Thymus (tissue), 11 donors: ENCODE results near the gene NADK. TPM values are rescaled to one million over a fixed set of nuclear protein-coding genes. Genes with fewer than 3 reads are reported as not detected.

Experiments used
- DNase-seq, 9 donors: peaks; one replicate each; pipeline ENCODE4 v3.0.0-alpha.2; 2013; ENCODE audit warnings: low spot score in 9 of 9, low read depth in 6 of 9, missing footprints in 1 of 9
- H3K27ac ChIP-seq, 2 donors: one replicate each; pipeline ENCODE4 v1.5.1; 2013; ENCODE audit warnings: control low read depth in 1 of 2, low read depth in 1 of 2, low read length in 1 of 2, mild to moderate bottlenecking in 1 of 2, moderate library complexity in 1 of 2
- H3K27me3 ChIP-seq, 2 donors: one replicate each; pipeline ENCODE4 v1.5.1; 2013; ENCODE audit warnings: low read length in 1 of 2; ENCODE audit not compliant: control insufficient read depth in 2 of 2, insufficient read depth in 1 of 2
- H3K36me3 ChIP-seq, 2 donors: one replicate each; pipeline ENCODE4 v1.5.1; 2013; ENCODE audit warnings: low read length in 1 of 2, mild to moderate bottlenecking in 1 of 2, moderate library complexity in 1 of 2; ENCODE audit not compliant: control insufficient read depth in 2 of 2, insufficient read depth in 2 of 2
- H3K4me1 ChIP-seq, 2 donors: one replicate each; pipeline ENCODE4 v1.5.1; 2013; ENCODE audit warnings: low read length in 2 of 2; ENCODE audit not compliant: control insufficient read depth in 2 of 2, insufficient read depth in 2 of 2
- H3K4me3 ChIP-seq, 2 donors: one replicate each; pipeline ENCODE4 v1.5.1; 2013; ENCODE audit warnings: low read length in 2 of 2, control low read depth in 1 of 2, mild to moderate bottlenecking in 1 of 2
- H3K9me3 ChIP-seq, 2 donors: one replicate each; pipeline ENCODE4 v1.5.1; 2013; ENCODE audit warnings: low read length in 1 of 2, mild to moderate bottlenecking in 1 of 2; ENCODE audit not compliant: control insufficient read depth in 2 of 2, insufficient read depth in 1 of 2
- WGBS: extraction: QIAGEN DNeasy Blood & Tissue Kit; methylation state at CpG from one replicate; pipeline ENCODE4 v1.1.7; 2013; 5-methylcytosine and 5-hydroxymethylcytosine counted together
- polyA plus RNA-seq: library from polyadenylated mRNA; stranded (reverse); fragments of 200-250 nt; gene quantifications from one replicate; pipeline ENCODE4 v1.2.3, GENCODE V29; 2013
- total RNA-seq: library from RNA; stranded (reverse); fragments of 120-200 nt; gene quantifications from one replicate; pipeline ENCODE4 v1.2.4, GENCODE V29; 2013
- donor health status: healthy.

The NADK gene
- total and polyA plus RNA-seq, 2 donors: 25.0 to 60.0 TPM

DNA sequence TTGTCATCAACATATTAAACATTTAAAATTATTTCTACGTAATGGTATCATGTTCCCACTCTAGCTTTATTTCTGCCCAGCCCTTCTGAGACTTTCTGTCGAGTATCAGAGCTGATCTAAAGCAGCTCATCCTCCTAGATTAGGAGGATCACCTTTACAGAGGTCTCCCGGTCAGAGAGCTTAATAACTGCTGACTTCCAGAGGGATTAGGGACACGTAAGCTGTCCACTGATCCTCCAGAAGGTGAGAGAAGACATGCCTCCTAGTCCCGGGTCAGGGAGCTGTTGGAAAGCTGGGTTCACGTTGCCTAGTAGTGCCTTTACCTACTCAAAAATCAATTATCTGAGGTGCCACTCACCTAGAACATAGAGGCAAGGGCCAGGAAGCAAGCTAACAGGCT is 31.2 kb upstream of the NADK start:
- WGBS: 97% methylated on average over 6 of the region's 6 CpGs
- H3K4me3 ChIP-seq: no peak overlapping the region
- DNase-seq: no peak
- no peaks in the 10 kb centered on the region for H3K4me1 ChIP-seq
- peaks cover 64 to 72% of the 10 kb centered on the region in 2 donors for H3K36me3 ChIP-seq
- H3K9me3 ChIP-seq: no peaks in the 10 kb centered on the region
- H3K27me3 ChIP-seq: no peaks in the 10 kb centered on the region
- H3K27ac ChIP-seq: no peak overlapping the region

GRCh38 chr1:1808206-1808605 is 29.9 kb upstream of the NADK start:
- 98% methylated on average over 10 of the region's 10 CpGs for WGBS
- no peak overlapping the region for H3K4me3 ChIP-seq
- DNase-seq: no peak
- H3K36me3 ChIP-seq: peaks cover 62 to 70% of the 10 kb centered on the region in 2 donors
- H3K27me3 ChIP-seq: no peaks in the 10 kb centered on the region
- H3K4me1 ChIP-seq: no peaks in the 10 kb centered on the region
- H3K27ac ChIP-seq: no peak overlapping the region
- H3K9me3 ChIP-seq: no peaks in the 10 kb centered on the region

- WGBS: 98% methylated on average over 2 of the region's 2 CpGs
- H3K9me3 ChIP-seq: no peaks in the 10 kb centered on the region
- peaks cover 63 to 64% of the 10 kb centered on the region in 2 donors for H3K36me3 ChIP-seq
- no peaks in the 10 kb centered on the region for H3K27me3 ChIP-seq
- no peaks in the 10 kb centered on the region for H3K4me1 ChIP-seq
- no peak for DNase-seq
- no peak overlapping the region for H3K4me3 ChIP-seq
- no peak overlapping the region for H3K27ac ChIP-seq
Measured at GRCh38 chr1:1806890-1807289, 28.6 kb upstream of the NADK start.

- Histone ChIP-seq H3K27ac (no peak overlapping the region), H3K9me3 (no peaks in the 10 kb centered on the region), H3K4me1 (no peaks in the 10 kb centered on the region), H3K36me3 (peaks cover 67 to 70% of the 10 kb centered on the region in 2 donors), H3K27me3 (no peaks in the 10 kb centered on the region), H3K4me3 (no peak overlapping the region)
- 98% methylated on average over 8 of the region's 8 CpGs for WGBS
- no peak for DNase-seq
Measured at GRCh38 chr1:1804301-1804700, 26.0 kb upstream of the NADK start.

DNA sequence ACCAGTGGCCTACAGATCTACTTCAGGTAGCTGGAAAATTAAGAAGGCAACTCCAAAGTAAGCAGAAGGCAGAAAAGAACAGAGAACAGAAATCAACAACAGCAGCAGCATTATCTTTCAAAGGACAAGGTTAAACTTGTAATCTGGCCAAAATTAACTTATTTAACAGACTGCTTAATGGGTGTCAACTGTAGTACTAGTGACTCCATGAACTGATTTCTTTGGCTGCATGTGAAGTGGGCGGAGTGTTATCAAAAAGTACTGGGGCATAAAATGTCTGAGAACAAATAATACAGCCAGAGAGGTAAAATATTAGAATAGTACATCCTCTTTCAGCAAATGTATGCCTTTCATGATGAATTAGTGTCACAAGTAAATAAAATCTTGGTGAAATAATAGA is 24.6 kb upstream of the NADK start:
- Histone ChIP-seq H3K36me3 (peaks cover 72 to 77% of the 10 kb centered on the region in 2 donors), H3K9me3 (no peaks in the 10 kb centered on the region), H3K27me3 (no peaks in the 10 kb centered on the region), H3K27ac (no peak overlapping the region), H3K4me1 (no peaks in the 10 kb centered on the region), H3K4me3 (no peak overlapping the region)
- 99% methylated on average over 1 of the region's 1 CpG for WGBS
- no peak for DNase-seq

GRCh38 chr1:1799716-1800115 is 21.4 kb upstream of the NADK start:
- no peaks in the 10 kb centered on the region for H3K4me1 ChIP-seq
- DNase-seq: no peak
- H3K9me3 ChIP-seq: no peaks in the 10 kb centered on the region
- no peak overlapping the region for H3K4me3 ChIP-seq
- no peak overlapping the region for H3K27ac ChIP-seq
- peaks cover 75 to 89% of the 10 kb centered on the region in 2 donors for H3K36me3 ChIP-seq
- WGBS: 93% methylated on average over 5 of the region's 5 CpGs
- no peaks in the 10 kb centered on the region for H3K27me3 ChIP-seq

DNA sequence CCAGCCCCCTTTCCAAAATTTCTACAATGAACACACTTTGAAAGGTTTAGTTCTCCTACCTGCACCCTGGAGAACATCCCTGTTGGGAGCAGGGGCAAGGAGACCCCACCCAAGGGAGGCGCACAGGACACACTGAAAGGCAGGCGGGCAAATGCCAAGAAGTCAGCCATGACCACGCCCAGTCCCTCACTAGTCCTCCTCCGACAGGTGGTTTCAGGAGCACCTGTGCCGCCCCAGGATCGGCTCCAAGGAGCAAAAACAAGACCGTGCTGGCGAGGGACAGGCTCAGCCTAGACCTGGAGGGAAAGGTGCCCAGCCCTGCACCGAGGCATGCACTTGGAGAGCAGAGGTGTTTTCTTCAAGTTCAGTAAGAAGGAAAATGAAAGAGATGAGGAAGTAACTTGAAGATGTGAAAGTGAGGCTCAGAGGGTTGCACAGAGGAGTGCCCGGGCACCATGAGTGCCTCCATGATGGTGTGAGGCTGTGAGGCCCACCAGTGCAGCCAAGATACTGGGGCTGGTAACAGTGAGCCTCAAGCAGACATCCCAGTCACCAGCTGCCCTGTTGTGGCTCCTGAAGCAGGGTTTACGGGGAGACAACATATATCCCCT is 19.6 kb upstream of the NADK start:
- Histone ChIP-seq H3K36me3 (peaks cover 74 to 91% of the 10 kb centered on the region in 2 donors), H3K9me3 (peaks cover 0 to 1% of the 10 kb centered on the region in 2 donors), H3K27ac (no peak overlapping the region), H3K4me3 (no peak overlapping the region), H3K4me1 (no peaks in the 10 kb centered on the region), H3K27me3 (no peaks in the 10 kb centered on the region)
- 96% methylated on average over 11 of the region's 11 CpGs for WGBS
- DNase-seq: no peak

GRCh38 chr1:1796466-1796865 is 18.2 kb upstream of the NADK start:
- Histone ChIP-seq H3K36me3 (peaks cover 74 to 91% of the 10 kb centered on the region in 2 donors), H3K4me3 (no peak overlapping the region), H3K27me3 (no peaks in the 10 kb centered on the region), H3K9me3 (peaks cover 0 to 1% of the 10 kb centered on the region in 2 donors), H3K27ac (no peak overlapping the region), H3K4me1 (no peaks in the 10 kb centered on the region)
- 96% methylated on average over 5 of the region's 5 CpGs for WGBS
- DNase-seq: no peak

GRCh38 chr1:1794999-1795398 is 16.7 kb upstream of the NADK start:
- Histone ChIP-seq H3K27me3 (no peaks in the 10 kb centered on the region), H3K4me3 (no peak overlapping the region), H3K9me3 (peaks cover 0 to 1% of the 10 kb centered on the region in 2 donors), H3K4me1 (no peaks in the 10 kb centered on the region), H3K36me3 (peaks cover 74 to 92% of the 10 kb centered on the region in 2 donors), H3K27ac (no peak overlapping the region)
- DNase-seq: no peak
- 98% methylated on average over 10 of the region's 10 CpGs for WGBS
